NCI-H1048 (cell line): ENCODE results near the gene GCGR.
A peak's percentile ranks its signal among the peaks of the same experiment; 100 is the strongest.
"Not testable (repeated sequence)": the region's sequence is repeated elsewhere in the genome, so short reads cannot be mapped to it uniquely, and the experiment has no call there.

ENCODE experiments used
- DNase-seq: peaks from one replicate; lab custom pipeline; 2025; lab: John Stamatoyannopoulos, UW

GCGR gene

DNA sequence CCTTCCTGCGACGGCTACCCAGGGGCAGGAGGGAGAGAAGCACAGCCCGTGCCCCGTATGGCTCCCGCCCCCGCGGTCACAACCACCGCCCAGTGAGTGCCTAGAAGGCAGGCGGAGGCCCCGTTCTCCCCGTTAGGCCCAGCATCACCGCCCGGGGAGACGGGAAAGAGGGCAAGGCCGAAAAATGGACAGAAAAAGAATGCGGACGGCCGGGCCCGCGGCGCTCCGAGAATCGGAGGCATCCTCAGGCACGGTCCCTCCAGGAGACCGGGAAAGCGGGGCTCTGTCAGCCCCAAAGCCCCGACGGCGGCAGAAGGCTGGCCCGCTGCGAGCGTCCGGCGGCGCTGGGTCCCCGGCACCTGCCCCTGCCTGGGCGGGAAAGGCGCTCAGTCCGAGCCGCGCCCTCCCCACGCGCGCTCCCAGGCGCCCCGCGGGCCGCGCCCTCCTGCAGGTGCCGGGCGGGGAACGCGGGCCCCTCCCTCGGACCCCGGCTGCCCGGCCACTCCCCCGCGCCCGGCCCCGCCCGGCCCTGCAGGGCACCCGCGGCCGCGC is 28.7 kb downstream of the GCGR start:
- peak; percentile 81 for DNase-seq

DNA sequence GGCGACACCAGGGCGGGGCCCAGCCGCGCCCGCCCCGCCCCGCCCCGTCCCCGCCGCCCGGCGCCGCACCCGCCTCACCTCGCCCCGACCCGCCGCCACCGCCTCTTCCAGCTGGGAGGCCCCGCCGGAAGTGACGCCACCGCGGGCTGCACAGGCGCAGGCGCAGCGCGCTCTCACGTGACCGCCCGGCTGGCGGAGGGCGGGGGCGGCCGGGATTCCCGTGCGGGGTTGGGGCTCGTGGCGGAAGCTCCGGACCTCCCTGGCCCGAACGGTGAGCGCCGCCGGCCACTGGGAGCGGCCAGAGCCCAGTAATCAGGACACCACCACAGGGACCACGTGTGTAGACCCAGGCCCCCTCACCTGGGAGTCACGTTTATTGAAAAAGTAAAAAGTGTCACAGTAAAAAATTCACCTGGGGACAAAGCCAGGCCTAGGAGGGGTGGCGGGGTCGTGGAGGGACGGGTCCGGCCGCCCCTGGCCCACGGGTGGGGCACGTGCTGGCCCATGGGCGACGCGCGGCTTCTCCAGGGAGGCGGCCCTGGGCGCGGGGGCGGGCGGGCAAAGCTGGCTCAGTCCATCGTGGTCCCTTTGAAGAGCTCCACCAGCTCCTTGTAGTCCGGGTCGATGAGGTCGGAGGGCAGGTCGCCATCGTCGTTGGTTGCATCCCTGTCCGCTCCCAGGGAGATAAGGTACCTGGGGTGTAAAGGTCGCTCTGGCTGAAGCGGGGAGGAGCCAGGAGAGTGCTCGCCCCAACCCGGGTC is 29.4 kb downstream of the GCGR start, which contains the start of gene MCRIP1:
MCRIP1 (minus strand) TSS at position 132 of the 761 bp plus-strand sequence. CDS start 8,785 bp downstream, outside the sequence.
- DNase-seq: peak; percentile 92

DNA sequence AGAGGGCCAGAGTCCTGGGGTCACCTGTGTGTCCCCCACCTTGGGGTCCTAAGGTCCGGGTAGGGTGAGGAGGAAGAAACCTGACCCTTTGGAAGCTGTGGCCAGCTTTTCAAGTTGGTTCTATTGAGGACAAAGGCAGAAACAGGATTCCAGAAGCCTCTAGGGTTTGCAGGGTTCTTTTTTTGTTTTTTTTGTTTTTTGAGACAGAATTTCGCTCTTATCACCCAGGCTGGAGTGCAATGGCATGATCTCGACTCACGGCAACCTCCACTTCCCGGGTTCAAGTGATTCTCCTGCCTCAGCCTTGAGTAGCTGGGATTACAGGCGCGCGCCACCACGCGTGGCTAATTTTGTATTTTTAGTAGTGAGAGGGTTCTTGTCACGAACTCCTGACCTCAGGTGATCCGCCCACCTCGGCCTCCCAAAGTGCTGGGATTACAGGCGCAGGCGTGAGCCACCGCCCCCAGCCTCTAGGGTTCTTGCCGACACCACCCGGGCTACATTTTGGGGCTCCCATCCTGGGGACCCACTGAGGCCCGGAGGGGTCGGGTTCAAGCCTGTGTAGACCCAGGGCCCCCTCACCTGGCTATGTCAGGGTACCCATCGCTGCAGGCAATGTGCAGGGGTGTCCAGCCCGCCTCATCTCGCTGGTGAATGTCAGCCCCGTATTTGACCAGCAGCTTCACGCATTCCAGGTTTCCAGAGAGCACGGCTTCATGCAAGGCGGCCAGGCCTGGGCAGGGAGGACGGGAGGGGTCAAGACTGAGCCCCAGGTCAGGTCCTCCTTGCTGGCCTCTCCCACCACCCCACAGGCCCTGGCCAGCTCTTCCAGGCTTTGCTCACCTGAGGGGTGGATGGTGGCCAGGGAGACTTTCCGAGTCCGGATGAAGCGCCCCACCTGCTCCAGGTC is 30.2 kb downstream of the GCGR start:
- DNase-seq: no peak

DNA sequence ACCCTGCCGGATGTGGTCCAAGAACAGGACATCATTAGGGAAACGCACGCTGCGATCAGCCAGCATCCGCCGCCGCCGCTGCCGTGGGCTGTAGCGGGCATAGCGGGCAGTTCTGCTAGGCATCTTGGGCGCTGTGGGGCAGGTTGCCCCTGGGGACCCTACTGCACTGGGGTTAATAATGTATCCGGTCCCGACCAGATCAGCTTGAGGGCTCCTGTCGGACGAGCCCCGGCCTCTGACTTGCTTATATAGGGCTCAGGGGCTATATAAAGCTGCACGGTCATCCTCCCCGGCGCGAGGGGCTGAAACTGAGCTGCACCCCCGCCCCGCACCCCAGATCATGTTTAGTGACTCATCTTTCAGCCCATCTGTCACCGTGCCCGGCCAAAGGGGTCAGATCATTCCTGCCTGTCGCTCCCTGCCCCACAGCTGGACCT is 30.9 kb downstream of the GCGR start, which contains the start of gene PPP1R27:
PPP1R27 (minus strand) TSS at position 220 of the 437 bp plus-strand sequence; CDS start at position 123, 97 bp downstream.
- no peak for DNase-seq

DNA sequence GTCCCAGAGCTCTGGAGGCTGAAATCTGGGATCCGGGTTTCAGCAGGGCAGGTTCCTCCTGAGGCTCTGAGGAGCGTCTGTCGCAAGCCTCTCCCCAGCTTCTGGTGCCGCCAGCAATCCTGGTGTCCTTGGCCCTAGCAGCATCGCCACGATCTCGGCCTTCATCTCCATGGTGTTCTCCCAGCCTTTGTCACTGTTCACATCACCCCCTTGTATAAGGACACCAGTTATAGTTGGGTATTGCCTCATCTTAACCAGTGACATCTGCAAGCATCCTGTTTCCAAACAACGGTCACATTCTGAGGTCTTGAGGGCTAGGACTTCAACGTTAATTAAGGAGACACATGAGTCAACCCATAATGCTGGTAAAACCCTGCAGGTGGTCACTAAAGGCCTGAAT is 33.7 kb downstream of the GCGR start:
- DNase-seq: no peak

DNA sequence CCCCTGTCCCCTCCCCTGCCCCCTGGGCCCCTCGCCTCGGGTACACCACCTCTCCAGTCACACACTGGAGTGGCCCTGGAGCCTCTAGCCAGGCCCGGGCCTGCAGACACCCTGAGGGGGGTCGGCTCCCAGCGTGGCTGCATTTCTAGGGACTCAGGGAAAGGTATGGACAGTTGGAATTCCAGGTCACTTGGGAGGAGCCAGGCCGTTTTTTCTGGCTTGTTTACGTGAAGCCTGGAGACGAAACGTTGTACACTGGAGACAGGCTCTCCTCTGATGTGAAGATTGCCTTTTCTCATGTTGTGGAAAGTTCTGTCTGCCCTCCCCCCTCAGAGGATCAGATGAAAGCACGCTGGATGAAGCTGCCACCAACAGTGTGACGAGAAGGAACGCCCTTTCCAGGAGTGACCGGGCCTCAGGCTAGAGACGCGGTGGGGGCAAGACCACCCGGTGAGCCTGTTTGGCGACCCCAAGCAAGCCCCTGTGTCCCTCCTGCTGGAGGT is 34.9 kb downstream of the GCGR start:
- DNase-seq: no peak

DNA sequence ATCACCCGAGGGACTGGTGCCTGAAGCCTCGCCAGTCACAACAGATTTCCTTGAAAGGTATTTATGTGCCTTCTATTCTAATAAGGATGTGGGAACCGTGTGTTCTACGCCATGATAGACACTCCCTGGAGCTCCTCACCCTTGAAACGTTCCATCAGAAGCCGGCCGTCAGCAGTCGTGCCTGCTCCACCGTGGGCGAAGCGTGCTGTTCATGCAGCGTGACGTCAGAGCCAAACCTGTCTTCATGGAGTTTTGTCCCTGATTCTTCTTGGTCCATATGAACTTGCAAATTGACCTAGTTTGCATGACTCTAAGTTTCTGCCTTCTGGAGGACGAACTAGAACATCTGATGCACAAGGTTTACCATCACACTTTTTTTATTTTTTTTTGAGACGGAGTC is 35.4 kb downstream of the GCGR start:
- no peak for DNase-seq

DNA sequence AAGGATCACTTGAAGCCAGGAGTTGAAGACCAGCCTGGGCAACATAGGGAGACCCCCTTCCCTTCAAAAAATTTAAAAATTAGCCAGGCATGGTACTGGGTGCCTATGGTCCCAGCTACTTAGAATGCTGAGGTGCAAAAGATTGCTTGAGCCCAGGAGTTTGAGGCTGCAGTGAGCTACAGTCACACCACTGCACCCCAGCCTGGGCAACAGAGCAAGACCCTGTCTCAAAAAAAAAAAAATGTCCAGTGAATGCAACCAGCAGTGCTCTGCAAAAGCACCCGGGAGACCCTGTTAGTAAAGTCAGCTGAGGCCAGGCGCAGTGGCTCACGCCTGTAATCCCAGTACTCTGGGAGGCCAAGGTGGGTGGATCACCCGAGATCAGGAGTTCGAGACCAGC is 36.1 kb downstream of the GCGR start:
- DNase-seq: not testable (repeated sequence)

DNA sequence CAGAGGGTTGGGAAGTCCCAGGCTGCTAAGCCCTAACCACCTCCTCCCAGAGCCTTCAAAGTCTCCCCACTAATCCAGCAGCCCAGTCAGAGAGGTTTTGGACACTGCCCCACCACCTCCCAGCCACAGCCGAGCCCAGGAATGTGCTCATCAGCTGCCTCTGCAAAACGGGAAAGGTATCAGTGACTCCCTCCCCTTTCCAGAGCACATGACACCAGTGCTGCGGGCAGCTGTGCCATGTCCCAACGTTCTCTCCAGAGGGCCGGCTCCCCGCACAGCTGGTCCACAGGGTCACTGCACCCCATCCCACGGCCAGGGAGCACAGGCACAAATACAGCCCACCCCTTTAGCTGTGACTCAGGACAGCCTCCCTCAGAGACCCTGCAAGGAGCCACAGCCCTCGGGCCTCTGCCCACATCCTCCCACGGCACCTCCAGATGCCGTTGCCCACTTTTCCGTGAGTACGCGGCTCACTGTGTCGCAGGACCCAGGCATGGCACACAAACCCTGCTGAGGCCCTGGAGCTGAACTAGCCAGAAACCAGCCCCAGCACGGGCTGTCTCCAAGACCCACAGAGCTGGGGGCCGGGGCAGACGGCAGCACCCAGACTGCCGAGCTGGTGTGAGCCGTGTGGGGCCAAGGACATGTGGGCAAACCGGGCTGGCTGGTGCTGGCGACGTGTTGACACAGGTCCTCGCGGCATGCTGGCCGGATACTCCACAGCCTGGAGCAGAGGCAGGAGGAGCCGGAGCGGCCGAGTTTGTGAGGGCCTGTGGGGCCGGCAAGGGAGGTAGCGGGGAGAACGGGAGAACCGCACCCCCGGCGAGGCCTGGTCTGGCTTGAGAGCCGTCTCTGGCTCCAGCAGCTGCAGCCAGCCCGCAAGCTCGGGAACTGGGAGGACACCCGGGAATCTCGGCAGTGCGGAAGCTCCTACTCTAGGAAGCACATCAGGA is 37.2 kb downstream of the GCGR start:
- DNase-seq: no peak

DNA sequence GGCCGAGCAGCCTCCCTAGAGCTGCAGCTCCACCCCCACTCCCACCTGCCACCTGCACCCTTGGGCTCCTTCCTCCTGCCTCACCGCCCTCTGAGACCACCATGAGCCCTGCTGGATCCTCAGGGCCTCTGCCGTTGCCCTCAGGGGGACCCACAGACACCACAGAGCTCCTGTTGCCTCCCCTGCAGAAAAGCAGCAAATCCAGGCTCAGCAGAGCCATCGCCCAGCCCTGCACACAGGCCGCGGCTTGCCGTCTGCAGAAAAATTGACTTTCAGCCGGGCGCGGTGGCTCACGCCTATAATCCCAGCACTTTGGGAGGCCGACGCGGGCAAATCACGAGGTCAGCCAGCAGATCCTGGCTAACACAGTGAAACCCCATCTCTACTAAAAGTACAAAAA is 37.9 kb downstream of the GCGR start:
- no peak for DNase-seq

DNA sequence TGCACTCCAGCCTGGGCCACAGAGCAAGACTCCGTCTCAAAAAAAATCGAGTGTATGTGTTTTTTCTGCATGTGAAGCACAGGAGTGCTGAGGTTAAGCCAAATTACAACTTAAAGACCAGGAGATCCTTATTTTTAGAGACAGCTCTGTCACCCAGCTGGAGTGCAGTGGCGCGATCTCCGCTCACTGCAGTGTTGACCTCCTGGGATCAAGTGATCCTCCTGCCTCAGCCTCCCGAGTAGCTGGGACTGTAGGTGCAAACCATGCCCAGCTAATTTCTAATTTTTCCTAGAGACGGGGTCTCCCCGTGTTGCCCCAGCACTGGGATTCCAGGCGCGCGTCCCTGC is 38.4 kb downstream of the GCGR start:
- DNase-seq: no peak

DNA sequence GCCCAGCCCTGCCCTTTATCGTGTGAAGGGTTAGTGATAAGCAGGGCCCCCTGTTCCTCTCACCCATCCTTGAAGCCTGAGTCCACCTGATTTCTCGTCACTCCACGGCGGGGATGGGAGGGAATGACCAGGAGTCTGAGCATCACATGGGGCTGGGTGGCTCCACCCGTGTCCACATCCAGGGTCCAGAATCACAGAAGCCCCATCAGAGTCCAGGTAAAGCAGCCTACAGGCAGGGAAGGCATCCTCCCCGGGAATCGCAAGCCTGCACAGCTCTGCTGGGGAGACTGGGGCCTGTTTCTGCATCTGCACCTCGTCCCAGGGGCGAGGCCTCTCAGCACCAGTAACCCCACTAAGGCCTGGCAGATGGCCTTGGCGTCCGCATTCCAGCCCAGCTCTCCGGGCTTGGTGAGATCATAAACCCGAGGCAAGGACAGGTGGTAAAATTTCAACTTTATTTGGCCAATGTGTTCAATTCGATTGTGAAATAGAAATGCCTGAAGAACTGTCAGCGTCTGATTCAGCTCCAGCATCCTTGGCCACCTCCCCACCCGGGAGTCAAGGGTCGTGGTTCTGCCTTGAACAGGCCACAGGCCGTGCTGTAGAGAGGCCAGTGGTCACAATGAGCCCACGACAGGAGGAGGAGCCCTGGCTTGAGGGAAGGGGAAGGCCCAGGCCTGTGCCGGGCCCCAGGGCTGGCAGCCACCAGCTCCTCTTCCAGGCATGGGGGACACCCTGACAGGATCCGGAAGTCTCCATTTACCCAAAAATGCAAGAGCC is 39.0 kb downstream of the GCGR start:
- DNase-seq: no peak

DNA sequence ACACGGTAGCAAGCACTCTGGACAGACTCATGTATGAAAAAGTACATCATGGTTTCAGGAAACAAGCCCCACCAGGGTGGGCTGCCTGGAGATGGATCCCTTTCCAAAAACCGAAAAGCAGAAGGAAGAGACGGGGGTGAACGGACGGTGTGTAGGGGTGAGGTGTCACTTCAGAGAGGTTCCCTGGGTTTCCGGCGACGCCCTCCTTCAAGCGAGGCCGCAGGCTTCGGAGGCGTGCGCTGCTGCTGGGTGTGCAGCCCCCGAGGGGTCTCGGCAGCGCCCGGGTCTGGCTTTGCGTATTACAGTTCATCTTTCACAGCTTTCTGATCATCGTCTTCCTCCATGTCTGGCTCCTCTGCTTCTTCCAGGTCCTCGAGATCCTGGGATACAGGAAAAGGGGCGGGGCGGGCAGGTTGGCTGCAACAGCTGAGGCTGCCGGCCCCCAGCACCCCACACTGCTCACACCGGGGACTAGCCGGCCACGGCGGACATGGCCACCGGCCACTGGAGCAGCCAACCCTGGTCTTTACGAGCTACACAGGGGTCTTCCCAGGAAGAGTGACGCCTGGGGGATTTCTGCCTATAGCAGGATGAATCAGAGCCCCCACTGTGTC is 39.9 kb downstream of the GCGR start:
- DNase-seq: no peak

DNA sequence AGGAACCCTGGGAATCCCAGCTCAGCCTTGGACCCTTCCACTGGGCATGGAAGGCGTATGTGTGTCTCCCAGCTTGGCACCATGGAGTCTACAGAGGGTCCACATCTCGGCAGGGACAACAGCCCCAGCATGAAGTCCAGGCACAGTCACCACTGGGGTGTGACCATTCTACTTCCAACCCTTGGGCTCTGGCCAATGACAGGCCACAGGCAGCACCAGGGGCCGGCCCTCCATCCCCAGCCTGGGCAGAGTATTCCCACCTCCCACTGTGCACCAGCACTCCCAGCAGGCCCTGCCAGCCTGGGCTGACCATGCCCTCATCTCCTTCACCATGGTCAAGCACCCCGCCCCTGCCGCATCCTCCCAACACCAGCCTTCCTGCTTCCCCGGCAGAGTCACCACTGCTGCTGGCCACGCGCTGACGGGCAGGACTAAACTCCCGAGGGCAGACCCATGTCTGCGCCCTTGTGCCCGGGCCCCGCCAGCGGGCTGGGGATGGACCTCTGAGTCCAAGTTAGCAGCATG is 40.4 kb downstream of the GCGR start:
- no peak for DNase-seq

DNA sequence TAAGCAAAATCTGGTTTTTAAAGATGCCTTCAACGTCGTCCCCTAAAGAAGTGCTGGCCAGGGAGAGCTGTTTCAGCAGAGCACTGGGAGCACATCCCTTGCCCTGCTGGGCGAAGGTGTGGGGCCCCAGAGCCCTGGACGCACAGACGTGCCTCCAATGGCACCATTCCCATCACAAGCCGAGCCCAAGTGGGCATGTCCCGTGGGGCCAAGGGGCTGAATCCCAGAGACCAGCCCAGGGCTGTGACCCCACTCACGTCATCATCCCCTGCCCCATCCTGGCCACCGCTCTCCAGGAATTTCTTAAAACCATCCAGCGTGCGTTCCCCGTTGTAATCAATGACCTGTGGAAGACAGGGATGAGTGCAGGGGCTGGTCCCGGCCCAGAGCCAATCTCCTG is 40.9 kb downstream of the GCGR start:
- no peak for DNase-seq

DNA sequence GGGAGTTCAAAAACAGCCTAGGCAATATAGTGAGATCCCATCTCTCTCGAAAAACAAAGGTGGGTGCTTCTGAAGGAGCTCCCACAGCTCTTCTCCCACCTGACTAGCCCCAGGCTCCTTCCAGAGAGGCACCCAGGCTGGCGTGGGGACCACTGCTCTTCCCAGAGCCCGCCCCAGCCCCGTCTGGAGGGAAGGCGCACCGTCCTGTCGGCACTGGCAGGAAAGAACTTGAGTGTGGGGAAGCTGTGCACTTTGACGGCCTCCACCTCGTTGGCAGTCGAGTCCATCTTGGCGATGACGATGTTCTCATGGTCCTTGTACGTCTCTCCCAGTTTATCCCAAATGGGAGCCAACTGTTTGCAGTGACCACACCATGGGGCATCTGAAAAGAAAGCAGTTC is 41.4 kb downstream of the GCGR start:
- DNase-seq: no peak

DNA sequence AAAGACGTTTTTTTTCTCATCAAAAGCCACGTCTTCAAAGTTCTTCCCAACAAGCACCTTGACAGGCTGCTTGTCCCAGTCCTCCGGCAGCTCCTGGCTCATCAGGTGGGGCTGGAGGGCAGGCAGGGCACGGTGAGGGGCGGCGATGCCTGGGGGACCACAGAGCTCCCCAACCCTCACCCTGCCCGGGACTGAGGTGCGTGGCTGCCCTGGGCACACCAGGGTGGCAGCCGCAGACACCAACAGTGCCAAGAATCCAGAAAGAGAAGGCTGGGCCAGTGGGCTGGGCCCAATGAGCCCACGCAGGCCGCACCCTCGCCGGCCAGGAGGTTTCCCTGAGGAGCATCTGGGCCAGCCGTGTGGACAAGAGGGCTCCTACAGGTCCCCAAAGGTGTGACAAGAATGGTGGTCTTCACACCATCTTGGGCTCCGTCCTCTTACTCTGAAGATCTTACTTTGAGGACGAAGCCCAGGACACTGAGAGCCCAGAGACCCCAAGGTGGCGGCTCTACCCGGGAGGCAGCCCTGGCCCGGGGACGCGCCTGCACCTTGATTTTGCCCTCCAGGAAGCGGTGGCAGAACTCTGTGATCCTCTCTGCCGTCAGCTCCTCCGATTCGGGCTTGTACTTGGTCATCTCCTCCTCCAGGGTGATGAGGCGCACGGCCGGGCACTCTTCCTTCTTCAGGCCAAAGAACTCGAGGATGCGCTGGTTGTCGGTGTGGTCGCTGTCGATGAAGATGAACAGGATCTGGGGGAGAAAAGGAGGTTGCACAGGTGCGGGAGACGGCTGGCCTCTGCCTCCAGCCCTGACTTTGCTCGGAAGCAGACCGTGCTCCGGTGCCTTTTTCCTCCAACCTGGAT is 42.2 kb downstream of the GCGR start:
- DNase-seq: no peak

DNA sequence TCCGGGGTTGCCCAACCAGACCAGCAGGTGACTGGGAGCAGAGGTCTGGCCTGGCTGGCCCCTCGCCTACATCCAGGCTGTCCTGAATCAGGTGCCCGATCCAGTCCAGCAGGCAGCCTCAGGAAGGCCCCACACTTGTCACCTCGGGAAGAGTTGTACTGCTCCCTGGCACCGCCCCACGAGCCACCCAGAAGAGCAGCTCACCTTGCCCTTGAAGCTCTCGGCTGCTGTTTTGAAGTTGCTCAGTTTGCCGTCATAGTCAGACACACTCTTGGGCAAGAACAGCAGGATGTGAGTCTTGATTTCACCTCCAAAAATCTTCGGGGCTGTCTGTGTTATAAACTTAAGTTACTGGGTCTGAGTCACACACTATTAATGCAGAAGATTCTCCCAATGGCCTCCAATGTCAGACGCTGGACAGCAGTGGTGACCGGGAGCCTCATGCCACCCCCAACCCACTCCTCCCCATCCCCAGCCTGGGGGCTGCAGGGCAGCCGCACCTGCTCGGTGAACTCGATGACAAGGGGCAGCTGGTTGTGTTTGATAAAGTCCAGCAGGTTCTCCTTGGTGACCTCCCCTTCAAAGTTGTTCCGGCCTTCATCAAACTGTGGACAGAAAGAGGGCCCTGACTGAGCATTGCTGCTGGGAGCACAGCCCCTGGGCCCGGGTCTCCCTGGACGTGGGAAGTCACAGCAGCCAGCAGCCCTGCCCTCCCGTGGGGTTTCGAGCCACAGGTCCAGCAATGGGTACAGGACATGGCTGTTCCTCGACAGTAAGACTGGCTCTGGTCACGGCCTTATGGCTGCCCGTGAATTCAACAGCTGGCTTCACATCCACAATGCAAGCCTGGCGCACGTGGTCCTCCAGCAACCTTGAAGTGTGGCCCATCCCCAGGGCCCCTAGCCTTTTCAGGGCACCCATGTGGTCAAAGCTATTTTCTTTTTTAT is 43.1 kb downstream of the GCGR start:
- no peak for DNase-seq
